NB4 (cell line): ENCODE results near the gene OTULINL.
"Not testable (repeated sequence)": the region's sequence is repeated elsewhere in the genome, so short reads cannot be mapped to it uniquely, and the experiment has no call there.

Experiments used
- DNase-seq: peaks from one replicate; pipeline ENCODE4 v3.0.0; 2010; ENCODE audit warnings: low read depth
- H3K4me3 ChIP-seq: one replicate; pipeline ENCODE4 v1.5.1; 2011; ENCODE audit warnings: mild to moderate bottlenecking, low read depth, low read length, moderate library complexity
- MYC ChIP-seq: IDR thresholded peaks from 2 replicates; pipeline ENCODE4 v1.6.1; 2011; ENCODE audit warnings: low read depth, low read length
- POLR2A ChIP-seq: IDR thresholded peaks from 2 replicates; pipeline ENCODE4 v1.6.1; 2011; ENCODE audit warnings: mild to moderate bottlenecking; ENCODE audit not compliant: insufficient read length; ENCODE audit errors: extremely low read depth
- TF ChIP-seq, protein P1 (sequence below): IDR thresholded peaks from one replicate; pipeline ENCODE4 v1.5.1; 2012; ENCODE audit warnings: low read depth, low read length
- TF ChIP-seq, protein P2 (sequence below): IDR thresholded peaks from 2 replicates; pipeline ENCODE4 v1.6.1; 2011; ENCODE audit warnings: low read depth, low read length

OTULINL gene

DNA sequence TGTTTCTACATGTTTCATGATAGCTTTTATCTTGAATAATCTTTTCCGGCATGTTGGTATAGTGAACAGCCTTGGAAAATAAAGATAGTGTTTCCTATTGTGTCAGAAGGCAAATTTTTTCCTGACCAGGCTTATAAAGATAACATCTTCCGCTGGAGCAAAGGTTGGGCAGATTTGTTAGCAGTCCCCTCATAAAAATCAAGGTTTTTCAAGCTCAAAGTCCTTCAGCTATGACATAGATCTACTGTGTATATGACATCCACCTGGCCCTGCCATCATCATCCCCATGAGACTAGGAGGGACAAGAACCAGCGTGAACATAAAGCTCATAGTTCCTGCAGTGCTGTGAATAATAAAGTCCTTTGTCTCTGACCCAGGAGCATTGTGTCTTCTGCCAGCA, 30.4 kb upstream of the OTULINL start:
- DNase-seq: no peak
- no peak overlapping the region for H3K4me3 ChIP-seq
- no peak for TF ChIP-seq MYC

DNA sequence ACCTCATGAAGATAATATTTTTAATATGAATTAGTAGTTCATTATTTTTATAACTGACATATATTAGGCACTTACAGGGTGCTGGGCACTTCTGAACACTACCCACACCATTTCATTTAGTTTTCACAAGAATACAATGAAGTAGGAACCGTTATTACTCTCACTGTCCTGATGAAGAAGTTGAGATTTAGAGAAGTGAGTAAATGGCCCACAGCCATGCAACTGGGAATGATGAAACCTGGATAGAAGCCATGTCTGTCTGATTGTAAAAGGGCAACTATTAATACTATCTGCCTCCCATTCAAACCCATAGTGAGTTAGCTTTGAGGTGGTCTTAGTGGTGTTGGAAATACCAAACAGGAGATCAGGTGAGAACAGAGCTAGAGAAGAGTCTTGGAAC, 29.6 kb upstream of the OTULINL start:
- no peak for DNase-seq
- no peak overlapping the region for H3K4me3 ChIP-seq
- TF ChIP-seq, protein P1, sequence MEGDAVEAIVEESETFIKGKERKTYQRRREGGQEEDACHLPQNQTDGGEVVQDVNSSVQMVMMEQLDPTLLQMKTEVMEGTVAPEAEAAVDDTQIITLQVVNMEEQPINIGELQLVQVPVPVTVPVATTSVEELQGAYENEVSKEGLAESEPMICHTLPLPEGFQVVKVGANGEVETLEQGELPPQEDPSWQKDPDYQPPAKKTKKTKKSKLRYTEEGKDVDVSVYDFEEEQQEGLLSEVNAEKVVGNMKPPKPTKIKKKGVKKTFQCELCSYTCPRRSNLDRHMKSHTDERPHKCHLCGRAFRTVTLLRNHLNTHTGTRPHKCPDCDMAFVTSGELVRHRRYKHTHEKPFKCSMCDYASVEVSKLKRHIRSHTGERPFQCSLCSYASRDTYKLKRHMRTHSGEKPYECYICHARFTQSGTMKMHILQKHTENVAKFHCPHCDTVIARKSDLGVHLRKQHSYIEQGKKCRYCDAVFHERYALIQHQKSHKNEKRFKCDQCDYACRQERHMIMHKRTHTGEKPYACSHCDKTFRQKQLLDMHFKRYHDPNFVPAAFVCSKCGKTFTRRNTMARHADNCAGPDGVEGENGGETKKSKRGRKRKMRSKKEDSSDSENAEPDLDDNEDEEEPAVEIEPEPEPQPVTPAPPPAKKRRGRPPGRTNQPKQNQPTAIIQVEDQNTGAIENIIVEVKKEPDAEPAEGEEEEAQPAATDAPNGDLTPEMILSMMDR: no peak
- no peak for TF ChIP-seq POLR2A
- TF ChIP-seq MYC: no peak
- TF ChIP-seq, protein P2, sequence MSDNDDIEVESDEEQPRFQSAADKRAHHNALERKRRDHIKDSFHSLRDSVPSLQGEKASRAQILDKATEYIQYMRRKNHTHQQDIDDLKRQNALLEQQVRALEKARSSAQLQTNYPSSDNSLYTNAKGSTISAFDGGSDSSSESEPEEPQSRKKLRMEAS: no peak

DNA sequence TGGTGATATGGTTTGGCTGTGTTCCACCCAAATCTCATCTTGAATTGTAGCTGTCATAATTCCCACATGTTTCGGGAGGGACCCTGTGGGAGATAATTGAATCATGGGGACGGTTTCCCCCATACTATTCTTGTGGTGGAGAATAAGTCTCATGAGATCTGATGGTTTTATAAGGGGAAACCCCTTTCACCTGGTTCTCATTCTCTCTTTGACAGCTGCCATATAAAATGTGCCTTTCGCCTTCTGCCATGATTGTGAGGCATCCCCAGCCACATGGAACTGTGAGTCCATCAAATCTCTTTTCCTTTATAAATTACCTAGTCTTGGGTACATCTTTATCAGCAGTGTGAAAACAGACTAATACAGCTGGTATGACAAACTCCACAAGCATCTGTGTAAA, 27.3 kb upstream of the OTULINL start:
- not testable (repeated sequence) for H3K4me3 ChIP-seq, DNase-seq

DNA sequence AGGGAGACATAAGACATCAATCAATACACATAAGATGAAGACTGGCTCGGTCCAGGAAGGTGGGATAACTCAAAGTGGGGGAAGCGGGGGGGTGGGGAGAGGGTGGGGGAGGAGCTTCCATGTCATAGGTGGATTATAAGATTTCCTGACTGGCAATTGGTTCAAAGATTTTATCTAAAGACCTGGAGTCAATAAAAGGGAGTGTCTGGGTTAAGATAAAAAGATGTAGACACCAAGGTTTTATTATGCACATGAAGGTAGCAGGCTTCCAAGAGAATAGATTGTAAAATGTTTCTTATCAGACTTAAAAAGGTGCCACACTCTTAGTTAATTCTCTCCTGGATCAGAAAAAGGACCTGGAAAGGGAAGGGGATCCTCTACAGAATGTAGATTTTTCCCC, 25.6 kb upstream of the OTULINL start:
- no peak overlapping the region for H3K4me3 ChIP-seq
- DNase-seq: no peak
- TF ChIP-seq POLR2A: no peak
- TF ChIP-seq, protein P1: no peak
- TF ChIP-seq, protein P2: no peak
- no peak for TF ChIP-seq MYC

DNA sequence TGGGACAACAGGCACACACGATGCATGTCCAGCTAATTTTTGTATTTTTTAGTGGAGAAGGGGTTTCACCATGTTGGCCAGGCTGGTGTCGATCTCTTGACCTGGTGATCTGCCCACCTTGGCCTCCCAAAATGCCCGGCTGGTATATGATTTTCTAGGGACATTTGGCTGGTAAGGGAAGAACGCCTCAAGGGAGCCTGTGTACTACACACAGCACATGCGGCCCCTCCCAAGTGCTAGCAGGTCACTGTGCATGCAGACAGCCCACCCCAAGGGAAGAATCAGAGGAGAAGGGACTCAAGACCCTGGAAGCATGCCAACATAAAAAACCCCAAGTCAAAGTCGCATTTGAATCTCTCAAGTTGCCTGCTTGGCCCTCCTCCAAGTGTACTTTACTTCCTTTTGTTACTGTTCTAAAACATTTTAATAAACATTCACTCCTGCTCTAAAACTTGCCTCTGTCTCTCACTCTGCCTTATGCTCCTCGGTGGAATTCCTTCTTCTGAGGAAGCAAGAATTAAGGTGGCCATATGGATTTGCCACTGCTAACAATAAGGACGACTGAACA, 24.3 kb upstream of the OTULINL start:
- no peak for DNase-seq
- TF ChIP-seq, protein P1: no peak
- TF ChIP-seq, protein P2: no peak
- TF ChIP-seq POLR2A: no peak
- TF ChIP-seq MYC: no peak
- H3K4me3 ChIP-seq: no peak overlapping the region

DNA sequence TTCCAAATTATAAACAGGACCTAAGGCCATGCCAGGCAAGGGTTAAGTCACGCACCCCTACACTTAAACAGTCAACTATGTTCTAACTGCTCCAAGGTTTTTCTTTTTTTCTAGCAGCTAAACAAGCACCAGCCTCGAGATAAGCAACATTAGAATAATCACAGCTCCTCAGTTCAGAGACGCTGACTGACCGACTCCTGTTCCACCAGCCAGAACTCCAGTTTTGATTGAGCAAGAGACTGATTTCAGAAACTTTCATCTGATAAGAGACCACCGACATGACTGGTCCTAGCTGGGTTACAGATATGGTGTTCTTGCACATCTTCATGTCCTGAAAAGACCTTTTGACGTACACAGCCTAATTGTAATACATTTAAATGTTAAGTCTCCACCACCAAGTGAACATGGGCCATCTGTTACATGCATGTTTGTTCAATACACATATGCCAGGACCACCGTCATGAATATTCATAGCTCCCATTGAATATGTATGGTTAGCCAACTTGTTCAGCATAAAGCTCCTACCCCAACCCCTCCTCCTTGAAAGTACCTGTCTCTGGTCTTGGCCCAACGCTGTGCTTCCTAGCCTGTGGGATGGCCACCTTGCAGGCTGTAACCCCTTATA, 23.7 kb upstream of the OTULINL start:
- peak; percentile 78 for DNase-seq
- no peak overlapping the region for H3K4me3 ChIP-seq
- no peak for TF ChIP-seq MYC
- no peak for TF ChIP-seq POLR2A
- TF ChIP-seq, protein P2: no peak
- TF ChIP-seq, protein P1: no peak

DNA sequence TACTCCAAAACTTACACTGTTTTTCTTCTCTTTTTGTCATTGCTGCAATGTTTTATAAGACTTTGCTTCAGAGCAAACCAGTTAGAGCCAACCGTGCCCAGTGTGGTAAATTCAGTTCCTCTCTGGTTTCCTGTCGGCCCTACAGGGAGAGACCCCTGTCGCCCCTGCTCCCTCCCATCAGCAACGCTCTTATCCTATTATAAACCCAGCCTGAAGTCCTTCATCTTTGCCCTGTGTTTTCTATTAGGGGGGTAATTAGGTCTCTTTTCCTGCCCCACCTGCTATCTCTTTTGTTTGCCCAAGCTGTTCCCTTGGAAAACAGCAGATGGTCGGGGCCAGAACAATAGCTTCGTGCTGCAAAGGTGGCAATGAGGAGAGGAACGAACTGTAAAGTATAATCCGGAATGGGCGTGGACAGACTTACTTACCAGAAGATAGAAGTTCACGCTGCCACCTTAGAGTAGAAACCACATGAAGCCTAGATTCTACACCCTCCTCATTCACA, 21.4 kb upstream of the OTULINL start:
- DNase-seq: peak; percentile 92
- TF ChIP-seq, protein P2: peak; percentile 41
- TF ChIP-seq, protein P1: no peak

More for the DNA sequence above, 21.4 kb upstream of the OTULINL start:
- H3K4me3 ChIP-seq: peak overlapping the region; percentile 35
